H54 (cell line): ENCODE data around the gene MYOT.

Source experiments
- DNase-seq: peaks from one replicate; pipeline ENCODE4 v3.0.0; 2011; ENCODE audit warnings: low spot score, mixed read lengths; ENCODE audit not compliant: insufficient read length
- FAIRE-seq: peaks from 3 replicates; lab custom pipeline; 2011; peaks lifted over from hg19 to GRCh38; lab: Jason Lieb, UNC
- POLR2A ChIP-seq: IDR thresholded peaks from 2 replicates; pipeline ENCODE4 v1.6.1; 2011; ENCODE audit warnings: low read depth, mild to moderate bottlenecking, low read length

Gene MYOT

GRCh38 chr5:137867664-137868063 is at the start of gene MYOT:
TSS of gene MYOT (plus strand) at chr5:137867860. CDS start at chr5:137870652, 2,792 bp downstream.
- no peak for TF ChIP-seq POLR2A
- FAIRE-seq (peak; percentile 36), DNase-seq (no peak)

- TF ChIP-seq POLR2A = no peak
- DNase-seq (no peak), FAIRE-seq (no peak)
These were observed 47.9 kb upstream of the MYOT start for GRCh38 chr5:137819766-137820165.

GRCh38 chr5:137822158-137822764 is 45.4 kb upstream of the MYOT start:
- DNase-seq = no peak
- peak; percentile 86 for FAIRE-seq
- no peak for TF ChIP-seq POLR2A

- FAIRE-seq = no peak
- no peak for DNase-seq
- TF ChIP-seq POLR2A = no peak
These were observed 44.7 kb upstream of the MYOT start for GRCh38 chr5:137822984-137823383.

- no peak for TF ChIP-seq POLR2A
- DNase-seq = no peak
- FAIRE-seq = no peak
These were observed 42.5 kb upstream of the MYOT start for GRCh38 chr5:137825165-137825564.

GRCh38 chr5:137826067-137826466 is 41.6 kb upstream of the MYOT start:
- FAIRE-seq (no peak), DNase-seq (no peak)
- TF ChIP-seq POLR2A = no peak

- no peak for TF ChIP-seq POLR2A
- DNase-seq = no peak
- FAIRE-seq = no peak
These were observed 39.5 kb upstream of the MYOT start for GRCh38 chr5:137828180-137828579.

- no peak for DNase-seq
- no peak for TF ChIP-seq POLR2A
- FAIRE-seq = no peak
These were observed 39.0 kb upstream of the MYOT start for GRCh38 chr5:137828664-137829063.

GRCh38 chr5:137831105-137831504 is 36.6 kb upstream of the MYOT start:
- DNase-seq = no peak
- no peak for FAIRE-seq
- no peak for TF ChIP-seq POLR2A

- DNase-seq = no peak
- no peak for TF ChIP-seq POLR2A
- no peak for FAIRE-seq
These were observed 36.1 kb upstream of the MYOT start for GRCh38 chr5:137831526-137831925.

GRCh38 chr5:137832416-137832815 is 35.2 kb upstream of the MYOT start:
- DNase-seq (no peak), FAIRE-seq (no peak)
- no peak for TF ChIP-seq POLR2A

- FAIRE-seq (peak; percentile 93), DNase-seq (peak; percentile 20)
- TF ChIP-seq POLR2A = no peak
These were observed 34.2 kb upstream of the MYOT start for GRCh38 chr5:137833463-137833862.

- DNase-seq (no peak), FAIRE-seq (peak; percentile 38)
- no peak for TF ChIP-seq POLR2A
These were observed 33.1 kb upstream of the MYOT start for GRCh38 chr5:137834498-137835049.

GRCh38 chr5:137836298-137836697 is 31.4 kb upstream of the MYOT start:
- no peak for DNase-seq
- FAIRE-seq = no peak
- no peak for TF ChIP-seq POLR2A

- FAIRE-seq = no peak
- DNase-seq = no peak
- no peak for TF ChIP-seq POLR2A
These were observed 30.7 kb upstream of the MYOT start for GRCh38 chr5:137836997-137837396.
